ENCODE measurements around the gene SLC44A3.

DNA sequence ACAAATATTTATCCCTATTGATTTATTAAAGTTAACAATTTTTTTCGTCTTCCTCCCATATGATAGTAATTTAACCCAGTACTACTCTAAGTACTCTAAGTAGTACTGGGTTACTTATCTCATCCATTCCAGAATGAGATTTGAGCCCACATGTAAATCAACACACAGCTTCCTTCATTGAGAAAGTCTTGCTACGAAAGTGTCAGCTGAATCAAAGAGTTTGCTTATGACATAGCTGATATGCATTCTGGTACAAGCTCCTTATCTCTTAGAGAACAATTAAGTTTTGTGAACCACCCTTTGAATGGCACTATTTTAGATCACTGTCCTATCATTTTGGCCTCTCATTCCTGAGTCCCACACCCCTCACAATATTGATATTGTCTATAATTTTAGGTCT lies 2.4 kb upstream of the SLC44A3 start:
- TF ChIP-seq, protein P1, sequence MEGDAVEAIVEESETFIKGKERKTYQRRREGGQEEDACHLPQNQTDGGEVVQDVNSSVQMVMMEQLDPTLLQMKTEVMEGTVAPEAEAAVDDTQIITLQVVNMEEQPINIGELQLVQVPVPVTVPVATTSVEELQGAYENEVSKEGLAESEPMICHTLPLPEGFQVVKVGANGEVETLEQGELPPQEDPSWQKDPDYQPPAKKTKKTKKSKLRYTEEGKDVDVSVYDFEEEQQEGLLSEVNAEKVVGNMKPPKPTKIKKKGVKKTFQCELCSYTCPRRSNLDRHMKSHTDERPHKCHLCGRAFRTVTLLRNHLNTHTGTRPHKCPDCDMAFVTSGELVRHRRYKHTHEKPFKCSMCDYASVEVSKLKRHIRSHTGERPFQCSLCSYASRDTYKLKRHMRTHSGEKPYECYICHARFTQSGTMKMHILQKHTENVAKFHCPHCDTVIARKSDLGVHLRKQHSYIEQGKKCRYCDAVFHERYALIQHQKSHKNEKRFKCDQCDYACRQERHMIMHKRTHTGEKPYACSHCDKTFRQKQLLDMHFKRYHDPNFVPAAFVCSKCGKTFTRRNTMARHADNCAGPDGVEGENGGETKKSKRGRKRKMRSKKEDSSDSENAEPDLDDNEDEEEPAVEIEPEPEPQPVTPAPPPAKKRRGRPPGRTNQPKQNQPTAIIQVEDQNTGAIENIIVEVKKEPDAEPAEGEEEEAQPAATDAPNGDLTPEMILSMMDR (IDR thresholded peaks at IDR 0.05; ENCODE audit: poor library complexity, severe bottlenecking), result no peak
- TF ChIP-seq EZH2 (IDR thresholded peaks at IDR 0.05; ENCODE audit: borderline replicate concordance, insufficient read depth, low read length, poor library complexity, severe bottlenecking) (no peak), EP300 (conservative IDR thresholded peaks at IDR 0.05; ENCODE audit: poor library complexity, severe bottlenecking) (no peak), TAF1 (IDR thresholded peaks at IDR 0.05; ENCODE audit: low read depth) (no peak), RAD21 (conservative IDR thresholded peaks at IDR 0.05) (no peak)
- TF ChIP-seq, protein P2, sequence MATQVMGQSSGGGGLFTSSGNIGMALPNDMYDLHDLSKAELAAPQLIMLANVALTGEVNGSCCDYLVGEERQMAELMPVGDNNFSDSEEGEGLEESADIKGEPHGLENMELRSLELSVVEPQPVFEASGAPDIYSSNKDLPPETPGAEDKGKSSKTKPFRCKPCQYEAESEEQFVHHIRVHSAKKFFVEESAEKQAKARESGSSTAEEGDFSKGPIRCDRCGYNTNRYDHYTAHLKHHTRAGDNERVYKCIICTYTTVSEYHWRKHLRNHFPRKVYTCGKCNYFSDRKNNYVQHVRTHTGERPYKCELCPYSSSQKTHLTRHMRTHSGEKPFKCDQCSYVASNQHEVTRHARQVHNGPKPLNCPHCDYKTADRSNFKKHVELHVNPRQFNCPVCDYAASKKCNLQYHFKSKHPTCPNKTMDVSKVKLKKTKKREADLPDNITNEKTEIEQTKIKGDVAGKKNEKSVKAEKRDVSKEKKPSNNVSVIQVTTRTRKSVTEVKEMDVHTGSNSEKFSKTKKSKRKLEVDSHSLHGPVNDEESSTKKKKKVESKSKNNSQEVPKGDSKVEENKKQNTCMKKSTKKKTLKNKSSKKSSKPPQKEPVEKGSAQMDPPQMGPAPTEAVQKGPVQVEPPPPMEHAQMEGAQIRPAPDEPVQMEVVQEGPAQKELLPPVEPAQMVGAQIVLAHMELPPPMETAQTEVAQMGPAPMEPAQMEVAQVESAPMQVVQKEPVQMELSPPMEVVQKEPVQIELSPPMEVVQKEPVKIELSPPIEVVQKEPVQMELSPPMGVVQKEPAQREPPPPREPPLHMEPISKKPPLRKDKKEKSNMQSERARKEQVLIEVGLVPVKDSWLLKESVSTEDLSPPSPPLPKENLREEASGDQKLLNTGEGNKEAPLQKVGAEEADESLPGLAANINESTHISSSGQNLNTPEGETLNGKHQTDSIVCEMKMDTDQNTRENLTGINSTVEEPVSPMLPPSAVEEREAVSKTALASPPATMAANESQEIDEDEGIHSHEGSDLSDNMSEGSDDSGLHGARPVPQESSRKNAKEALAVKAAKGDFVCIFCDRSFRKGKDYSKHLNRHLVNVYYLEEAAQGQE (IDR thresholded peaks at IDR 0.05; ENCODE audit: borderline replicate concordance), result no peak
